AG04449 (cell line): ENCODE measurements around the gene ACOX2.

Experiments used
- CTCF ChIA-PET: fragments of 350-600 bp; formaldehyde crosslinking; extraction: SDS; loops from one replicate; lab custom pipeline; 2021; ENCODE audit warnings: antibody characterized with exemption; lab: Yijun Ruan, JAX
- POLR2A ChIA-PET: fragments of 400-600, 350-600 bp; formaldehyde crosslinking; extraction: SDS; loops from one replicate; lab custom pipeline; 2020; ENCODE audit warnings: antibody characterized with exemption, inconsistent platforms; lab: Yijun Ruan, JAX
- DNase-seq: peaks from one replicate; pipeline ENCODE4 v3.0.0-alpha.2; 2010; ENCODE audit warnings: low read depth, low spot score
- H3K4me3 ChIP-seq: 2 replicates; pipeline ENCODE4 v1.5.1; 2011; ENCODE audit warnings: low read depth, mild to moderate bottlenecking, control low read depth, low read length
- TF ChIP-seq, protein P1 (sequence below): IDR thresholded peaks from one replicate; pipeline ENCODE4 v1.5.1; 2011; ENCODE audit warnings: mild to moderate bottlenecking, moderate library complexity, low read length, control low read depth, inconsistent platforms; ENCODE audit not compliant: insufficient read depth; ENCODE audit errors: missing control alignments

ACOX2 gene

DNA sequence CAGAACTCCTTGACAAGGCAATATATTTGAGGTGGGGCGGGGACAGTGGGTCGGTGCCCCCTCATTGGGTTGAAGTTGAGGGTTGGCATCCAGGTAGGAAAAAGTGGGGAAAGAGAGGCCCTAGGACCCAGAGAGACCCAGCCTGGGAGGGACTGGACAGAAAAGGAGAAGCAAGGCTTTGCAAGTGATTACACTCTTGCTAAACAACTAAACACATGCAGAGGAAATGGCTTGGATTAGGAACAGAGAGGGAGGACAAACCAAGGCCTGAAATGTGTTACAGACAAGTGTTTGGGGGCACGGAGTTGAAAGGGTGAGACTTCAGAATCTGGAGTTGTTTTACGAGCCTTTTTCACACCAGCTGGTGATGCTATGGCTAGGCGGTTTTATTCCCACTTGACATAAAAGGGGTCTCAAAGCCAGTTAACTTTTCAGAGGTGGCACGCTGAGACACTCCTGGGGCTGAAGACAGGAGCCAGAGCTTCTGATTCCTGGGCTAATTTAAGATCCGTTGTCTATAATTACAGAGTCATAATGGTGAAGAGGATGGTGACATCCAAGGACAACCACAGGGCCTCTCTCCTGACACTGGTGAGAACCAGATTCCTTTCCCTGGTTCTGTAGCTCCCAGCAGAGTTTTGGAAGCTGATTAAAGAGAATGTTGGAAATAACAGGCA, 52.8 kb downstream of the ACOX2 start:
- DNase-seq = no peak
- no peak overlapping the region for H3K4me3 ChIP-seq
- TF ChIP-seq, protein P1, sequence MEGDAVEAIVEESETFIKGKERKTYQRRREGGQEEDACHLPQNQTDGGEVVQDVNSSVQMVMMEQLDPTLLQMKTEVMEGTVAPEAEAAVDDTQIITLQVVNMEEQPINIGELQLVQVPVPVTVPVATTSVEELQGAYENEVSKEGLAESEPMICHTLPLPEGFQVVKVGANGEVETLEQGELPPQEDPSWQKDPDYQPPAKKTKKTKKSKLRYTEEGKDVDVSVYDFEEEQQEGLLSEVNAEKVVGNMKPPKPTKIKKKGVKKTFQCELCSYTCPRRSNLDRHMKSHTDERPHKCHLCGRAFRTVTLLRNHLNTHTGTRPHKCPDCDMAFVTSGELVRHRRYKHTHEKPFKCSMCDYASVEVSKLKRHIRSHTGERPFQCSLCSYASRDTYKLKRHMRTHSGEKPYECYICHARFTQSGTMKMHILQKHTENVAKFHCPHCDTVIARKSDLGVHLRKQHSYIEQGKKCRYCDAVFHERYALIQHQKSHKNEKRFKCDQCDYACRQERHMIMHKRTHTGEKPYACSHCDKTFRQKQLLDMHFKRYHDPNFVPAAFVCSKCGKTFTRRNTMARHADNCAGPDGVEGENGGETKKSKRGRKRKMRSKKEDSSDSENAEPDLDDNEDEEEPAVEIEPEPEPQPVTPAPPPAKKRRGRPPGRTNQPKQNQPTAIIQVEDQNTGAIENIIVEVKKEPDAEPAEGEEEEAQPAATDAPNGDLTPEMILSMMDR = no peak
- CTCF ChIA-PET = interaction anchor here (1.1 to 1.7 kb wide), 5 partner anchors 8 to 177 kb away, joined by 3 to 6 read pairs (median 4); partner anchors contain the start of genes HTD2 and KCTD6
- POLR2A ChIA-PET = no interaction called here

GRCh38 chr3:58482917-58483636, 53.9 kb downstream of the ACOX2 start:
- no peak for DNase-seq
- POLR2A ChIA-PET = no interaction called here
- TF ChIP-seq, protein P1 = no peak
- no peak overlapping the region for H3K4me3 ChIP-seq
- CTCF ChIA-PET = interaction anchor here (1.1 to 1.2 kb wide), 3 partner anchors 9 to 176 kb away, joined by 3 to 5 read pairs (median 4); partner anchors contain the start of genes HTD2 and KCTD6

GRCh38 chr3:58480309-58480708, 56.7 kb downstream of the ACOX2 start:
- ChIA-PET CTCF (interaction anchor here (0.8 to 1.5 kb wide), 2 partner anchors 11 to 17 kb away, joined by 4 to 10 read pairs; partner anchors contain the start of gene KCTD6), POLR2A (no interaction called here)
- TF ChIP-seq, protein P1 = no peak
- no peak overlapping the region for H3K4me3 ChIP-seq
- DNase-seq = no peak

- ChIA-PET POLR2A (no interaction called here), CTCF (no interaction called here)
- TF ChIP-seq, protein P1 = no peak
- DNase-seq = no peak
- H3K4me3 ChIP-seq = no peak overlapping the region
Observed at GRCh38 chr3:58478781-58479180, 58.2 kb downstream of the ACOX2 start.

DNA sequence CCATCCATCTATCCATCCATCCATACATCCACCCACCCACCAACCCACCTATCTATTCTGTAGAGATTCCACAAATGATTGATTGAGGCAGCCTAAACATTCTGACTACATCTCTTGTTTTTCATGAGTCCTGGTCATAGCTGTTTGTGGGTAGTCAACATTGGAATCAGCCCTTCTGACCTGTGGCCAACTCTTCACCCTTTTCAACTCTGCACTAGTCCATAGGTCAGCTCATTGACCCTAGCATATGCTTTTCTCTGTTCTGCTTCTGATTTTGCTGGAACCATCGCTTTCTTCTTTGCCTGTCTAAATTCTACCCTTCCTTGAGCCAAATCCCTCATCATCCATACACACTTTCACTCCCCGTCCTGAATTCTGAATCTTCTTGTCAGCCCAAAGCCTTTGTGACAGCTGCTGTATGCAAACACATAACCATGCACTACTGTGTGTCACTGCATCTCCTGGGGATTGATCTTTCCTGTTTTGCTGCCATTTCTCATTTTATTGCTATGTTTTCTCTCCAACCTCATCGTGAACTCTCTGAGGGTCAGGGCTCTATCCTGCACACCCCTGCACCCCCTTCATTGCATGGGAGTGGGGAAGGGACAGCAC, 61.9 kb downstream of the ACOX2 start:
- CTCF ChIA-PET = interaction anchor here (1.0 to 6.9 kb wide), 6 partner anchors 9 to 45 kb away, joined by 3 to 37 read pairs (median 4); partner anchors contain the start of gene KCTD6
- TF ChIP-seq, protein P1 = no peak
- POLR2A ChIA-PET = no interaction called here

GRCh38 chr3:58474348-58474911, 62.6 kb downstream of the ACOX2 start:
- no peak for DNase-seq
- TF ChIP-seq, protein P1 = no peak
- no peak overlapping the region for H3K4me3 ChIP-seq
- CTCF ChIA-PET = interaction anchor here (1.1 to 6.9 kb wide), 4 partner anchors 9 to 92 kb away, joined by 4 to 37 read pairs (median 4); partner anchors contain the start of gene KCTD6
- POLR2A ChIA-PET = no interaction called here

More for the DNA sequence above, 61.9 kb downstream of the ACOX2 start:
- no peak for DNase-seq
- no peak overlapping the region for H3K4me3 ChIP-seq
